Lung (tissue), 12 donors: ENCODE results near the gene DDX51. TPM values are rescaled to one million over a fixed set of nuclear protein-coding genes. Genes with fewer than 3 reads are reported as not detected.
A peak's percentile ranks its signal among the peaks of the same experiment; 100 is the strongest.

Source experiments
- ATAC-seq: fragments of 200-7000 bp; cut with Tn5 transposase; one replicate; pipeline ENCODE4 v1.9.1; 2020; ENCODE audit warnings: moderate number of reproducible peaks; ENCODE audit not compliant: insufficient read depth, low FRiP score
- DNase-seq, 3 donors: peaks; one replicate each; pipeline ENCODE4 v3.0.0-alpha.2; 2013 to 2017
- H3K27ac ChIP-seq, 2 donors: one replicate each; pipeline ENCODE4 v1.5.1; 2013; ENCODE audit warnings: mild to moderate bottlenecking in 2 of 2, moderate library complexity in 2 of 2, control low read depth in 1 of 2, inconsistent platforms in 1 of 2, low read depth in 1 of 2, low read length in 1 of 2
- H3K27me3 ChIP-seq, 3 donors: one replicate each; pipeline ENCODE4 v1.5.1; 2013; ENCODE audit warnings: low read length in 2 of 3; ENCODE audit not compliant: control insufficient read depth in 3 of 3, insufficient read depth in 3 of 3
- H3K36me3 ChIP-seq, 4 donors: one replicate each; pipeline ENCODE4 v1.5.1; 2013; ENCODE audit warnings: low read length in 4 of 4, mild to moderate bottlenecking in 1 of 4, moderate library complexity in 1 of 4; ENCODE audit not compliant: control insufficient read depth in 4 of 4, insufficient read depth in 4 of 4
- H3K4me1 ChIP-seq, 5 donors: one replicate each; pipeline ENCODE4 v1.5.1; 2013; ENCODE audit warnings: low read length in 5 of 5, mild to moderate bottlenecking in 2 of 5, moderate library complexity in 1 of 5; ENCODE audit not compliant: control insufficient read depth in 5 of 5, insufficient read depth in 5 of 5
- H3K4me3 ChIP-seq: one replicate; pipeline ENCODE4 v1.5.1; 2013; ENCODE audit warnings: mild to moderate bottlenecking, control low read depth, moderate library complexity
- H3K9ac ChIP-seq, 2 donors: one replicate each; pipeline ENCODE4 v1.5.1; 2013; ENCODE audit warnings: low read length in 2 of 2, control low read depth in 1 of 2; ENCODE audit not compliant: insufficient read depth in 1 of 2
- H3K9me3 ChIP-seq, 4 donors: one replicate each; pipeline ENCODE4 v1.5.1; 2013; ENCODE audit warnings: low read length in 3 of 4, mild to moderate bottlenecking in 1 of 4, moderate library complexity in 1 of 4; ENCODE audit not compliant: control insufficient read depth in 4 of 4, insufficient read depth in 3 of 4
- WGBS, 2 donors: extraction: QIAGEN DNeasy Blood & Tissue Kit; methylation state at CpG; one replicate each; pipeline ENCODE4 v1.1.7; 2013; 5-methylcytosine and 5-hydroxymethylcytosine counted together
- polyA plus RNA-seq, 2 donors: library from polyadenylated mRNA; stranded (reverse); fragments of 200-250 nt; gene quantifications; one replicate each; pipeline ENCODE4 v1.2.1, GENCODE V29; 2013
- total RNA-seq, 2 donors: library from RNA; depleted of rRNA in 1 of 2; stranded (reverse); fragments of >200 nt in 1 of 2; gene quantifications; one replicate each; pipeline ENCODE4 v1.2.1, GENCODE V29; 2014 to 2021
- TF ChIP-seq, protein P1 (sequence below): IDR thresholded peaks from 2 replicates; pipeline ENCODE4 v1.5.1; 2012; ENCODE audit warnings: mild to moderate bottlenecking; ENCODE audit errors: control extremely low read depth, extremely low read depth
- donor health status: control.
- donor health status: control.
- donor health status: Bipolar disorder and iron deficiency.
- donor health status: healthy.
- donor health status: DM: yes; HTN: yes; CAD: no.

Gene DDX51
- total and polyA plus RNA-seq, 4 donors = 15.0 to 25.9 (median 17.2) TPM

GRCh38 chr12:132171293-132171967 is 27.3 kb upstream of the DDX51 start:
- Histone ChIP-seq H3K27ac (no peak overlapping the region), H3K36me3 (no peaks in the 10 kb centered on the region), H3K4me3 (no peak overlapping the region), H3K9me3 (no peaks in the 10 kb centered on the region), H3K4me1 (peaks cover 0 to 3% (median 0%) of the 10 kb centered on the region in 5 donors), H3K9ac (no peak overlapping the region), H3K27me3 (peaks cover 0 to 24% (median 0%) of the 10 kb centered on the region in 3 donors)
- TF ChIP-seq, protein P1, sequence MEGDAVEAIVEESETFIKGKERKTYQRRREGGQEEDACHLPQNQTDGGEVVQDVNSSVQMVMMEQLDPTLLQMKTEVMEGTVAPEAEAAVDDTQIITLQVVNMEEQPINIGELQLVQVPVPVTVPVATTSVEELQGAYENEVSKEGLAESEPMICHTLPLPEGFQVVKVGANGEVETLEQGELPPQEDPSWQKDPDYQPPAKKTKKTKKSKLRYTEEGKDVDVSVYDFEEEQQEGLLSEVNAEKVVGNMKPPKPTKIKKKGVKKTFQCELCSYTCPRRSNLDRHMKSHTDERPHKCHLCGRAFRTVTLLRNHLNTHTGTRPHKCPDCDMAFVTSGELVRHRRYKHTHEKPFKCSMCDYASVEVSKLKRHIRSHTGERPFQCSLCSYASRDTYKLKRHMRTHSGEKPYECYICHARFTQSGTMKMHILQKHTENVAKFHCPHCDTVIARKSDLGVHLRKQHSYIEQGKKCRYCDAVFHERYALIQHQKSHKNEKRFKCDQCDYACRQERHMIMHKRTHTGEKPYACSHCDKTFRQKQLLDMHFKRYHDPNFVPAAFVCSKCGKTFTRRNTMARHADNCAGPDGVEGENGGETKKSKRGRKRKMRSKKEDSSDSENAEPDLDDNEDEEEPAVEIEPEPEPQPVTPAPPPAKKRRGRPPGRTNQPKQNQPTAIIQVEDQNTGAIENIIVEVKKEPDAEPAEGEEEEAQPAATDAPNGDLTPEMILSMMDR = no peak
- 65 to 77% methylated on average over 22 to 24 of the region's 24 CpGs for WGBS, 2 donors
- ATAC-seq (no peak), DNase-seq (no peak)

GRCh38 chr12:132170637-132171292 is 26.6 kb upstream of the DDX51 start:
- TF ChIP-seq, protein P1 = no peak
- 79 to 87% methylated on average over 33 of the region's 33 CpGs for WGBS, 2 donors
- H3K4me3 ChIP-seq = no peak overlapping the region
- peaks cover 0 to 3% (median 0%) of the 10 kb centered on the region in 5 donors for H3K4me1 ChIP-seq
- no peak overlapping the region for H3K9ac ChIP-seq
- H3K9me3 ChIP-seq = no peaks in the 10 kb centered on the region
- no peaks in the 10 kb centered on the region for H3K36me3 ChIP-seq
- peaks cover 0 to 24% (median 0%) of the 10 kb centered on the region in 3 donors for H3K27me3 ChIP-seq
- DNase-seq (peak in 1 of 3 donors; percentile 25), ATAC-seq (no peak)
- no peak overlapping the region for H3K27ac ChIP-seq

DNA sequence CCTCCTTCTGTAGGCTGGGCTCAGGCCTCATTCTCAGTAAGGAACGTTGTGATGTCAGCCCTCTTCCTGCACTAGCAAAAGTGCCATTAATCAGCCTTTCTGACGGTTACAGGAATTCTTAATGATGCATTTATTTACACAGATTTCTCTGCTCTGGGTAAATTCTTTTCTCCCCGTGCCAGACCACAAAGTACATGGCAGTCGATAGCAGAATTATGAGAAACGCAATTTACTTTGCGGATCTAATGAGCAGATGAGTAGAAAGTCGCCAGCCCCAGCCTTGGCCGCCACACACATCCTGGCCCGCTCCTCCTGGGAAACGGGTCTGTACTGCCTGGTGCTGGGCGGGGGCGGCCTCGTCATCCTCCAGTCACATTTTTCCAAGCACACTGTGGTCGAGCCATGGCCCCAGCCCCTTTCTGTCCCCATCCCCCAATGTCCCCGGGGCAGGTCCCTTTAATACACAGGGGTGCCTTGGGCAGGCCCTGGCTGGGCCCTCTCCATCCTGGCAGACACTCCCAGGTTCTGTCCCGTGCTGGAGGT is 26.0 kb upstream of the DDX51 start:
- no peaks in the 10 kb centered on the region for H3K36me3 ChIP-seq
- ATAC-seq (no peak), DNase-seq (peak in 1 of 3 donors; percentile 19)
- WGBS, 2 donors = 30 to 32% methylated on average over 16 of the region's 16 CpGs
- no peak overlapping the region for H3K4me3 ChIP-seq
- no peak overlapping the region for H3K9ac ChIP-seq
- no peak overlapping the region for H3K27ac ChIP-seq
- H3K9me3 ChIP-seq = no peaks in the 10 kb centered on the region
- H3K27me3 ChIP-seq = peaks cover 0 to 22% (median 0%) of the 10 kb centered on the region in 3 donors
- peaks cover 0 to 3% (median 0%) of the 10 kb centered on the region in 5 donors for H3K4me1 ChIP-seq
- TF ChIP-seq, protein P1 = no peak
